BJ (cell line): Measurements from ENCODE around the gene JOSD2. TPM values are rescaled to one million over a fixed set of nuclear protein-coding genes. Genes with fewer than 3 reads are reported as not detected.

Experiments used
- CTCF ChIA-PET: fragments of 350-600 bp; formaldehyde crosslinking; extraction: SDS; loops from one replicate; lab custom pipeline; 2021; ENCODE audit warnings: antibody characterized with exemption, inconsistent platforms; lab: Yijun Ruan, JAX
- POLR2A ChIA-PET: fragments of 300-600 bp; sonication (Branson Sonifier 250); formaldehyde crosslinking; extraction: SDS; loops from one replicate; lab custom pipeline; 2021; ENCODE audit warnings: antibody characterized with exemption; lab: Charles Lee
- DNase-seq: peaks from one replicate; pipeline ENCODE4 v3.0.0-alpha.2; 2011; ENCODE audit warnings: low read depth
- H3K27me3 ChIP-seq: 2 replicates; pipeline ENCODE4 v1.6.0; 2011; ENCODE audit warnings: low read length; ENCODE audit not compliant: control insufficient read depth, insufficient read depth
- H3K36me3 ChIP-seq: 2 replicates; pipeline ENCODE4 v1.5.1; 2011; ENCODE audit warnings: low read length; ENCODE audit not compliant: control insufficient read depth, insufficient read depth
- H3K4me3 ChIP-seq: 2 replicates; pipeline ENCODE4 v1.5.1; 2011; ENCODE audit warnings: low read depth, mild to moderate bottlenecking, control low read depth, low read length
- CTCF ChIP-seq: IDR thresholded peaks from 2 replicates; pipeline ENCODE4 v1.5.1; 2011; ENCODE audit warnings: low read depth, mild to moderate bottlenecking, control low read depth, inconsistent platforms, low read length, moderate library complexity; ENCODE audit not compliant: insufficient read depth
- polyA plus RNA-seq: library from polyadenylated mRNA; depleted of rRNA; stranded (reverse); fragments of >200 nt; gene quantifications from 2 replicates; pipeline ENCODE4 v1.2.3, GENCODE V29; 2011

Gene JOSD2
- polyA plus RNA-seq, 1 experiment: 44.9 TPM

- ChIA-PET CTCF (interaction anchor here (1.7 kb wide), 1 partner anchor 30 kb away, joined by 4 read pairs; no protein-coding TSS in a partner anchor), POLR2A (interaction anchor here (0.5 kb wide), 1 partner anchor 91 kb away, joined by 11 read pairs; no protein-coding TSS in a partner anchor)
- no peaks in the 10 kb centered on the region for H3K27me3 ChIP-seq
- TF ChIP-seq CTCF: no peak
- peaks cover 32% of the 10 kb centered on the region for H3K36me3 ChIP-seq
- H3K4me3 ChIP-seq: no peak overlapping the region
- DNase-seq: no peak
Observed at GRCh38 chr19:50480281-50481111, 30.5 kb downstream of the JOSD2 start.

- no peak overlapping the region for H3K4me3 ChIP-seq
- peaks cover 30% of the 10 kb centered on the region for H3K36me3 ChIP-seq
- no peak for DNase-seq
- ChIA-PET POLR2A (interaction anchor here (0.5 kb wide), 1 partner anchor 90 kb away, joined by 11 read pairs; no protein-coding TSS in a partner anchor), CTCF (interaction anchor here (1.0 to 2.3 kb wide), 6 partner anchors 9 to 122 kb away, joined by 3 to 9 read pairs (median 6); no protein-coding TSS in a partner anchor)
- no peak for TF ChIP-seq CTCF
- H3K27me3 ChIP-seq: no peaks in the 10 kb centered on the region
Observed at GRCh38 chr19:50479761-50480251, 31.2 kb downstream of the JOSD2 start.

- H3K4me3 ChIP-seq: no peak overlapping the region
- ChIA-PET CTCF (interaction anchor here (1.0 to 2.3 kb wide), 6 partner anchors 9 to 122 kb away, joined by 3 to 9 read pairs (median 6); no protein-coding TSS in a partner anchor), POLR2A (interaction anchor here (0.6 kb wide), 1 partner anchor 29 kb away, joined by 6 read pairs; no protein-coding TSS in a partner anchor)
- no peaks in the 10 kb centered on the region for H3K27me3 ChIP-seq
- H3K36me3 ChIP-seq: peaks cover 29% of the 10 kb centered on the region
- TF ChIP-seq CTCF: peak; percentile 67
- no peak for DNase-seq
Observed at GRCh38 chr19:50478901-50479715, 31.9 kb downstream of the JOSD2 start.

GRCh38 chr19:50477751-50478515, 33.1 kb downstream of the JOSD2 start:
- no peak for DNase-seq
- Histone ChIP-seq H3K4me3 (no peak overlapping the region), H3K36me3 (peaks cover 28% of the 10 kb centered on the region), H3K27me3 (no peaks in the 10 kb centered on the region)
- no peak for TF ChIP-seq CTCF
- ChIA-PET CTCF (interaction anchor here (1.5 to 2.3 kb wide), 4 partner anchors 12 to 120 kb away, joined by 6 to 9 read pairs (median 7); no protein-coding TSS in a partner anchor), POLR2A (no interaction called here)
